Ishikawa (cell line): Measurements from ENCODE around the gene ADD2.

Experiments used
- CEBPB ChIP-seq: IDR thresholded peaks from 2 replicates; pipeline ENCODE4 v1.6.1; 2012
- CREB1 ChIP-seq: IDR thresholded peaks from 2 replicates; pipeline ENCODE4 v1.6.1; 2012; ENCODE audit warnings: low read depth
- EGR1 ChIP-seq: IDR thresholded peaks from 2 replicates; pipeline ENCODE4 v1.6.1; 2012
- EP300 ChIP-seq: IDR thresholded peaks from 2 replicates; pipeline ENCODE4 v1.6.1; 2012; ENCODE audit warnings: borderline replicate concordance
- FOXM1 ChIP-seq: IDR thresholded peaks from 2 replicates; pipeline ENCODE4 v1.6.1; 2012; ENCODE audit warnings: low read depth, borderline replicate concordance
- MAX ChIP-seq: IDR thresholded peaks from 2 replicates; pipeline ENCODE4 v1.6.1; 2012
- NFIC ChIP-seq: IDR thresholded peaks from 2 replicates; pipeline ENCODE4 v1.6.1; 2012
- RAD21 ChIP-seq: IDR thresholded peaks from 2 replicates; pipeline ENCODE4 v1.6.1; 2012; ENCODE audit warnings: low read depth
- REST ChIP-seq: IDR thresholded peaks from 2 replicates; pipeline ENCODE4 v1.6.1; 2012; ENCODE audit warnings: low read depth, mild to moderate bottlenecking
- TAF1 ChIP-seq: IDR thresholded peaks from 2 replicates; pipeline ENCODE4 v1.6.1; 2012; ENCODE audit warnings: low read depth, mild to moderate bottlenecking
- TCF12 ChIP-seq: IDR thresholded peaks from 2 replicates; pipeline ENCODE4 v1.6.1; 2012; ENCODE audit warnings: low read depth
- TEAD4 ChIP-seq: IDR thresholded peaks from 2 replicates; pipeline ENCODE4 v1.6.1; 2012
- USF1 ChIP-seq: IDR thresholded peaks from 2 replicates; pipeline ENCODE4 v1.6.1; 2012
- YY1 ChIP-seq: IDR thresholded peaks from 2 replicates; pipeline ENCODE4 v1.6.1; 2012; ENCODE audit warnings: low read depth
- ZBTB7A ChIP-seq: IDR thresholded peaks from 2 replicates; pipeline ENCODE4 v1.6.1; 2012; ENCODE audit warnings: low read depth

The ADD2 gene

GRCh38 chr2:70703900-70704549 is 64.0 kb downstream of the ADD2 start:
- TF ChIP-seq CEBPB (no peak), REST (no peak), EGR1 (no peak), TEAD4 (no peak)

- TF ChIP-seq TAF1, result no peak
- no peak for TF ChIP-seq REST
- TF ChIP-seq CREB1, result no peak
- no peak for TF ChIP-seq USF1
- no peak for TF ChIP-seq TCF12
- no peak for TF ChIP-seq RAD21
- TF ChIP-seq YY1, result no peak
- no peak for TF ChIP-seq CEBPB
- TF ChIP-seq ZBTB7A, result no peak
- no peak for TF ChIP-seq NFIC
- no peak for TF ChIP-seq FOXM1
- TF ChIP-seq EGR1, result no peak
- no peak for TF ChIP-seq EP300
These were observed 65.1 kb downstream of the ADD2 start for GRCh38 chr2:70702711-70703395.

- TF ChIP-seq EGR1, result no peak
- no peak for TF ChIP-seq RAD21
- no peak for TF ChIP-seq NFIC
- TF ChIP-seq ZBTB7A, result no peak
- TF ChIP-seq REST, result no peak
- TF ChIP-seq EP300, result no peak
- TF ChIP-seq MAX, result no peak
- no peak for TF ChIP-seq USF1
- no peak for TF ChIP-seq YY1
- no peak for TF ChIP-seq FOXM1
- TF ChIP-seq TAF1, result no peak
- TF ChIP-seq TCF12, result no peak
- no peak for TF ChIP-seq CREB1
- no peak for TF ChIP-seq TEAD4
- TF ChIP-seq CEBPB, result no peak
These were observed 69.2 kb downstream of the ADD2 start for GRCh38 chr2:70698847-70699246.

GRCh38 chr2:70697603-70698383 is 70.2 kb downstream of the ADD2 start:
- TF ChIP-seq RAD21 (no peak), TCF12 (no peak), USF1 (no peak), TEAD4 (no peak), TAF1 (no peak), YY1 (no peak), REST (no peak), NFIC (no peak), EP300 (no peak), MAX (no peak), CREB1 (no peak), FOXM1 (no peak), ZBTB7A (no peak), CEBPB (no peak), EGR1 (no peak)
